Memory B cell (primary cell): Measurements from ENCODE around the gene CRTAC1.
A peak's percentile ranks its signal among the peaks of the same experiment; 100 is the strongest.
"Not testable (repeated sequence)": the region's sequence is repeated elsewhere in the genome, so short reads cannot be mapped to it uniquely, and the experiment has no call there.

Experiments
- ATAC-seq: fragments of 150-1000 bp; cut with Tn5 transposase; 2 replicates; pipeline ENCODE4 v1.10.0; 2021; ENCODE audit warnings: low read depth, mild to moderate bottlenecking, moderate library complexity
- DNase-seq, 2 donors: peaks; one replicate each; pipeline ENCODE4 v3.0.0; 2022; ENCODE audit warnings: low spot score in 2 of 2
- H3K27ac Mint-ChIP-seq: one replicate; pipeline ENCODE4 v1.8.0; 2022; ENCODE audit warnings: mild to moderate bottlenecking, moderate library complexity, mixed read lengths
- H3K27me3 Mint-ChIP-seq: one replicate; pipeline ENCODE4 v1.8.0; 2022; ENCODE audit warnings: mixed read lengths
- H3K36me3 Mint-ChIP-seq: one replicate; pipeline ENCODE4 v1.8.0; 2022; ENCODE audit warnings: mild to moderate bottlenecking, mixed read lengths
- H3K4me1 Mint-ChIP-seq: one replicate; pipeline ENCODE4 v1.8.0; 2022; ENCODE audit warnings: mixed read lengths
- H3K4me3 Mint-ChIP-seq: one replicate; pipeline ENCODE4 v1.8.0; 2022; ENCODE audit warnings: mild to moderate bottlenecking, moderate library complexity, mixed read lengths
- H3K9me3 Mint-ChIP-seq: one replicate; pipeline ENCODE4 v1.8.0; 2022; ENCODE audit warnings: mixed read lengths

The CRTAC1 gene

DNA sequence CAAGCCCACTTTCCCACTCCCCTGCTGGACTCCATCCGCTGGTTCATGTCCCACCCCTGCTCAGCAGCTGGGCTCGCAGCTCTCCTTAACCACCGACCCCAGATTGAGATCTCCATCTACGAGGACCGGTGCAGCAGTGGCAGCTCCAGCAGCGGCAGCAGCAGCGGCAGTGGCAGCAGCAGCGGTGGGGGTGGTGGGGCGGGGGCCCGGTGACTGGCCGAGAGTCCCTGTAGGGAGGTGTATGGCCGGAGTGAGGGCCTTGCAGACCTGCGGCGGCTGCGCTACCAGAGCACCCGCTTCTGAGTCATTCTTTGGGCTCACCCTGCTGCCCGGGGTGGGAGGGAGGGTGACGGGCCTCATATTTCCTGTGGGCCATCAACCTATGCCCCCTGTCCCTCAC, 164.9 kb downstream of the CRTAC1 start:
- peaks cover 7% of the 10 kb centered on the region for H3K4me1 Mint-ChIP-seq
- no peak overlapping the region for H3K27ac Mint-ChIP-seq
- no peak for DNase-seq
- H3K36me3 Mint-ChIP-seq, result no peaks in the 10 kb centered on the region
- H3K9me3 Mint-ChIP-seq, result no peaks in the 10 kb centered on the region
- no peak for ATAC-seq
- peaks cover 8% of the 10 kb centered on the region for H3K27me3 Mint-ChIP-seq
- no peak overlapping the region for H3K4me3 Mint-ChIP-seq

DNA sequence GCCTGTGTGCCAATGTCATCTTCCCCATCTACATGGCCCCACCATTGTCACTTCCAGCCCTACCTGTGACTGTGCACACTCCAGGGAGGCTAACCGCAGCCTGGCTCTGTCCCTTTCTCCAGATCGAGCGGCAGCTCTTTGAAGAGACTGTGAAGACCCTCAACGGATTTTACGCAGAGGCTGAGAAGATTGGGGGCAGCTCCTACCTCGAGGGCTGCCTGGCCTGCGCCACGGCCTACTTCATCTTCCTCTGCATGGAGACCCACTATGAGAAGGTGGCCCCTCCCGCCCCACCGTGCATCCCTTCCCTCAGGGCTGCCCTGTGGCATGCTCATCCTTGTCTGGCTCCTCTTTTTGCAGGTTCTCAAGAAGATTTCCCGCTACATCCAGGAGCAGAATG, 166.6 kb downstream of the CRTAC1 start:
- no peaks in the 10 kb centered on the region for H3K36me3 Mint-ChIP-seq

DNA sequence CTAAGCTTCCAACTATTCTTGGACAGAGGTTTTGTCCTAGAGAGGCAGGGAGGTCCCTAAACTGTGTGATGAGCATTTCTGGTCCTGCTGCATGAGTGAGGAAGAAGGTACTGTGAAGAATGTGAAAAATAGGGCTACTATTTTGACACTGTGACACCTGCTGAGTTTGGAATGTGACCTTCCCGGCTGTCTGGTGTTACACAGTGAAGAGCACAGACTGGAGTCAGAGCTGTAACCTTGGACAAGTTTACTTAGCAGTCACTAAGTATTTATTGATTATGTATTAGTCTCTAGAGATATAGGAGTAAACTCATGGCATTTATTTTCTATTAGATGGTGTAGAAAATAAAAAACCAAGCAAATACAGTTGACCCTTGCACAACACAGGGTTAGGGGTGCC, 168.5 kb downstream of the CRTAC1 start:
- peaks cover 2% of the 10 kb centered on the region for H3K9me3 Mint-ChIP-seq
- H3K27me3 Mint-ChIP-seq, result peaks cover 14% of the 10 kb centered on the region

More for the DNA sequence above, 166.6 kb downstream of the CRTAC1 start:
- Mint-ChIP-seq H3K4me3 (no peak overlapping the region), H3K9me3 (no peaks in the 10 kb centered on the region), H3K4me1 (no peaks in the 10 kb centered on the region), H3K27me3 (peaks cover 8% of the 10 kb centered on the region), H3K27ac (no peak overlapping the region)
- ATAC-seq, result no peak
- DNase-seq, result no peak

DNA sequence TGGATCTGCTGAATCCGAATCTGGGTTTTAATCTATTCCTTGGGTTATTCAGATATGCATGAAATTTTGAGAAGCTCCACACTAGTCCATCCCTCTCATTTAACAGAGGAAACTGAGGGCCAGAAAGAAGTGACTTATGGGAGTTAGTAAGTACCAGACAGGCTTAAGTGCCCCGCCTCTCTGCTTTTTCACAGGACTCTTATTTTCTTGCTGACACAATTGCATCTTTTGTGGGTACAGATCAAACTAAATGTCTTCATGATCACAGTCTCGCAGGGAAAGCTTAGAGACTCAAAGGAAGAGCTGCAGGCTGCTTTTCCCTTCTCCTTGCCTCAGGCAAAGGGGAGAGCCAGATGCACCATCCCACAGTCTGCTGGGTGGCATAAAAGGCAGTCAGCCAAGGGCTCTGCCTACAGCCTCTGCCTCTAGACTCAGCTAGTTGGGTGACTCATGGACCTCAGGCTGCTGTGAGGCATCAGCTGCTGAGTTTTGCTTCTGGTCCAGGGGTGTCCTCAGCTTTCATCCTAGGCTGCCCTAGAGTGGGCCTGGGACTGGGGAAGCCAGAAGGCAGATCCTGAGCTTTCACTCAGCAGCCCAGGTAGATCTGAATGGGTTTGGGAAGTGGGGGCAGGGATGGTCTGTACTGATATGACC, 169.2 kb downstream of the CRTAC1 start:
- peaks cover 11% of the 10 kb centered on the region for H3K27me3 Mint-ChIP-seq
- H3K4me1 Mint-ChIP-seq, result no peaks in the 10 kb centered on the region
- ATAC-seq (no peak), DNase-seq (no peak)
- no peak overlapping the region for H3K4me3 Mint-ChIP-seq
- H3K27ac Mint-ChIP-seq, result no peak overlapping the region
- no peaks in the 10 kb centered on the region for H3K36me3 Mint-ChIP-seq
- peaks cover 6% of the 10 kb centered on the region for H3K9me3 Mint-ChIP-seq

More for the DNA sequence above, 168.5 kb downstream of the CRTAC1 start:
- Mint-ChIP-seq H3K4me1 (no peaks in the 10 kb centered on the region), H3K27ac (no peak overlapping the region), H3K36me3 (no peaks in the 10 kb centered on the region), H3K4me3 (no peak overlapping the region)
- no peak for ATAC-seq
- no peak for DNase-seq

DNA sequence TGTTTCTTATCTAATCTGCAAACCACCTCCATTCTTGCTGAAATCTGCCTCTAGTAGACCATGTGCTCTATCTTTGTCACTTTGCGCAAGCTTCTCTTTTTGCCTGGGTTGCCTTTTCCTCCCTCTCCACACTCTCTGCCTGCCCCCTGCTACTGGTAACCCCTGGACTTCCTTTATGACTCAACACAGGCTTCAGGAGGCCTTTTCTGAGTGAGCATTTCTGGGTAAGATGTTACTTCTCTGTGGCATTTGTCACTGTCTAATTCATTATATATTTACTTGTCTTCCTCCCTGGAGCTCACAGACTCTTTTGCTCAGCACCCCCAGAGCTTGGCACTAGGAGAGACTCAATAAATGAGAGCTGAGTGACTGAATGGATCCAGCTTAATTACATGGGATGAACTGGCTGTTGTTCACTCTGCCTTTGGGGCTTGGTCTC, 172.4 kb downstream of the CRTAC1 start:
- Mint-ChIP-seq H3K27ac (no peak overlapping the region), H3K27me3 (peaks cover 19% of the 10 kb centered on the region), H3K36me3 (no peaks in the 10 kb centered on the region), H3K4me3 (no peak overlapping the region), H3K9me3 (peaks cover 6% of the 10 kb centered on the region), H3K4me1 (no peaks in the 10 kb centered on the region)
- no peak for DNase-seq
- ATAC-seq, result no peak

DNA sequence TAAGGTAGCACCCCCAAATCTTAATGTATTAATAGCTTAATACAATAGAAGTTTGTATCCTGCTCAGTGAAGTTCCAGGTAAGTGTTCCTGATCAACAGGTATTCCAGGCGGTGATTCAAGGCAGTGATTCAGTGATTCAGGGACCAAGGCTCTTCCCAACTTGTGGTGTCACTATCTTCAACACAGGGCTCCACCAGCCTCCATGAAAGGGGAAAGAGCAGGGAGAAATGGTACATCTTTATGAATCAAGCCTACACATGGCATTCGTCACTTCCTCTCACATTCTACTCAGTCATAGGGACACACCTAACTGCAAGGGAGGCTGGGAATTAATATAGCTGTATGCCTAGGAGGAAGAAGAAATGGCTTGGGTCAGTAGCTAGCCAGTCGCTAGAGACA, 175.7 kb downstream of the CRTAC1 start:
- Mint-ChIP-seq H3K9me3 (peaks cover 6% of the 10 kb centered on the region), H3K4me3 (no peak overlapping the region), H3K36me3 (no peaks in the 10 kb centered on the region), H3K4me1 (peaks cover 8% of the 10 kb centered on the region), H3K27ac (no peak overlapping the region), H3K27me3 (peaks cover 37% of the 10 kb centered on the region)
- DNase-seq (no peak), ATAC-seq (no peak)

DNA sequence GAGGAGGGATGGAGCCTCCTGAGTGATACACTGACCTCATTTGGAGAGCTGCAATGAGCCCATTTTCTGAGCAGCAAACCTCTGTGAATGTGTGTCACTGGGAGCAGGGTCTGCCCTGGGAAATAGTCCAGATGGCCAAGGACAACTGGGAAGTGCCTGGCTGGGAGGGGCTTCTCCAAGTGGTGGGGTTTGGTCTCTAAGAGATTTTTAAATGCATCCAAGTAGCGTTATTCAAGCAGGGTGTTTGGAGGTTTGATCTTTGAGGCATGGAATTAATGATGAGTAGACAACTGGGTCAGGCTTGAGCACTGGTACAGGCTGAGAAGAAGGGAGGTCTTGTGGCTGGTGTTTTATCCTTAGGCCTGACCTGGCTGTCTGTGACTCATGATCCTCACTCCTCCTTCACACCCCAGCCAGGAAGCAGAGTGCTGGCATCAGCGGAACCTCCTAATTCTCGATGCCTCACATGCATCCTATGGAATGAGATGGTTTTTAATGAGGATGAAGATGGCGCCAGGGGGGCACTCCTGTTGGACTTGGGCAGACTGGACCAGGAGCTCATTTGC, 177.5 kb downstream of the CRTAC1 start:
- H3K4me3 Mint-ChIP-seq, result no peak overlapping the region
- peaks cover 40% of the 10 kb centered on the region for H3K27me3 Mint-ChIP-seq
- H3K9me3 Mint-ChIP-seq, result peaks cover 5% of the 10 kb centered on the region
- ATAC-seq, result no peak
- H3K4me1 Mint-ChIP-seq, result peaks cover 13% of the 10 kb centered on the region
- DNase-seq, result no peak
- no peak overlapping the region for H3K27ac Mint-ChIP-seq
- H3K36me3 Mint-ChIP-seq, result no peaks in the 10 kb centered on the region

DNA sequence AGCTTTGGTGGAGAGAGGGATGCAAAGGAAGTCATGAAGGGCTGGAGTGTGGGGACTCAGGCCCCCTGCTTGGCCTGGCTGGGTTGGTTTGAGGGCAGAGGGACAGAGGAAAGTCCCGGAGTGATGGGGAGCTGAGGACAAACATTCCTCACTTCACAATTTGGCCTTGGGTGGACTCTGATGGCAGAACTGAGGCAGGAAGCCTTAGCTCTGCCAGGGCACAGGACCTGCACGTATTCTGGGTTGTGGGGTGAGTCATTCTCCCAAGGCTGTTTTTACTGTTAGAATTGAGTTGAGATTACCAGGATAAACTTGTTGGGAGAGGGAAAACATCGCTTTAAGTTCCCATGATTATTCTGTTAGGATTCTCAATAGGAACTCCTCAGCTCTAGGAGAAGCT, 178.1 kb downstream of the CRTAC1 start:
- peaks cover 4% of the 10 kb centered on the region for H3K9me3 Mint-ChIP-seq
- peaks cover 37% of the 10 kb centered on the region for H3K27me3 Mint-ChIP-seq
- H3K4me1 Mint-ChIP-seq, result peaks cover 13% of the 10 kb centered on the region
- DNase-seq (no peak), ATAC-seq (no peak)
- H3K4me3 Mint-ChIP-seq, result no peak overlapping the region
- no peaks in the 10 kb centered on the region for H3K36me3 Mint-ChIP-seq
- H3K27ac Mint-ChIP-seq, result no peak overlapping the region

DNA sequence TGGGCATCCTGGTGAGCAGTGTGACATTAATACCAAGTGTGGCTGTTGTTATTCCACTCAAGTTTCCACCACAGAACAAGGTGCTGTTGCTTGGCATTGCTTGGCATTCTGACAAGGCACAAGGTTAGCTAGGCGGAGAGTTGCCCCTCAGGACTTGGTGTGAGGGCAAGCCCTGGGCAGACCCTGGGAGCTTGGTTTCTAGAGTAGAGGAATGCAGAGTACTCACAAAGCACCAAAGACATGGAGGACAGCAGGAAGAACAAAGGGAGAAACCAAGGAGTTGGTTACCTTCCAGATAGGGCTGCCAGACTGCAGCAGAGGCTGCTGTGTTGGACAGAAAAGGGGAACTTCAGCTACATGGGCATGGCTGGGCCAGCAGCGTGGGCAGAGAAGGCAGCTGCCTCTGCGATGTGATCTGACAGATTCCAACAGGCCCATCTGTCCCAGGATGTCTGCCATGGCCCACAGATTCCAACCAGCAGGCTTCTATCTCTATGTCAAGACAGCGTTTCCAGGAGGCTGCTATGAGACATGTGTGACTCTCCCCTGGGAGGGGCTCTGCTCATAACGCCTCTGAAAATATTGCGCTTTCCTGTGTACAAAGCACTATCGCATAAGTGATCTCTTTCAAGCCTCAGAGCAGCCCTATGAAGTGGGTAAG, 178.9 kb downstream of the CRTAC1 start:
- ATAC-seq, result no peak
- Mint-ChIP-seq H3K36me3 (no peaks in the 10 kb centered on the region), H3K4me3 (no peak overlapping the region), H3K27me3 (peaks cover 33% of the 10 kb centered on the region), H3K9me3 (no peaks in the 10 kb centered on the region), H3K4me1 (peaks cover 13% of the 10 kb centered on the region), H3K27ac (no peak overlapping the region)
- DNase-seq, result no peak

DNA sequence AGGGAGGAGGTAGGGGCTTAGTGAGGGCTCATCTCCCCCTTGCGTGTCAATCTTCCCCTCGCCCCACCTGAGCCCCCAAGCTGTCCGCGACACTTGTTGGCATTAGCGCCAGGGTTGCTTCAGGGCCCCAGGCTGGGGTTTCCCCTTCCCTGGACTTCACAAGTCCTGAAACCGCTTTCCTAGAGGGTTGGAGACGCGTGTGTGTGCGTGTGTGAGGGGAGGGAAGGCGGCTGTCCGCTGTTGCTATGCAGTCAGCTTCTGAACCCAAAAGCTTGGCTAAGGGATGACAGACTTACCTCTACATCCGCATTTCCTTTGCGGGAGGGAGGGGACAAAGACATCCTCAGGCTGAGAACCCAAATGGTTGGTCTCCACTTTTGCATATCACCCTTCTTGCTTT, 180.0 kb downstream of the CRTAC1 start:
- H3K9me3 Mint-ChIP-seq, result no peaks in the 10 kb centered on the region
- peaks cover 33% of the 10 kb centered on the region for H3K27me3 Mint-ChIP-seq
- no peaks in the 10 kb centered on the region for H3K36me3 Mint-ChIP-seq
- peak overlapping the region; percentile 80 for H3K4me3 Mint-ChIP-seq
- peaks cover 13% of the 10 kb centered on the region for H3K4me1 Mint-ChIP-seq
- H3K27ac Mint-ChIP-seq, result no peak overlapping the region
- ATAC-seq (no peak), DNase-seq (no peak)

DNA sequence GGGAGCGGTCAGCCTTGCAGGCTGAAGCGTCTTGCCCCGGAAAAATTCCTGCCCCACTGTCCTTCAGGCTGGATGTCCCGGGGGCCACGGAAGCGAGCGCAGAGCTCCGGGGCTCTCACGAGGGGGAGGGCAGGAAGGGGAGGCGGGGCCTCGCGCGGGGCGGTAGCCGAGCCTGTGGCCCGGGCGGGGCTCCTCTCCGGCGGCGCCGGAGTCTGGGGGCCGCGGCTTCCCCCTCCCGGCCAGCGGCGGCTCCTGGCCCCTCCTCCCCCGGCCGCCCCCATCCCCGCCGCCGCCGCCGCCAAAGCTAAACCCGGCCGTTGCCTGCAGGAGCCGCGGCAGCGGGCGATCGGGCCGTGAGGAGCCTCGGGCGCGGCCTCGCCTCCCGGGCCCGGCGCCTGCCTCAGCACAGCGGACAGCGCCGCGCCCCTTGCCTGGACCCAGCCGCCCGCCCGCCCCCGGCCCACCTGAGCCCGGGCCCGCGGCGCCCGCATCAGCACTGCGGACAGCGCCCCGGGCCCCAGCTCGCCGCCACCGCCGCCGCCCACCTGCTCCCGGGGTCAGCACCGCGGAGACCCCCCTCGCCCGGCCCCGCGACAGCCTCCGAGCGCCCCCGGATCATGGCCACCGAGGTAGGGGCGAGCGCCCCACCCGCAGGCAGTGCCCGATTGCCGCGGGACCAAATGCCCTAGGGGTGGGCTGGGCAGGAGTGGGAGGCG, 180.6 kb downstream of the CRTAC1 start, which contains the start of gene GOLGA7B:
Gene GOLGA7B (plus strand): TSS at position 157 of the 716 bp plus-strand sequence. CDS start 461 bp downstream, at position 618.
- Mint-ChIP-seq H3K4me1 (peaks cover 13% of the 10 kb centered on the region), H3K9me3 (no peaks in the 10 kb centered on the region), H3K4me3 (peak within 1 kb of the TSS; percentile 88), H3K27me3 (peaks cover 31% of the 10 kb centered on the region), H3K36me3 (no peaks in the 10 kb centered on the region), H3K27ac (no peak within 1 kb of the TSS)
- DNase-seq (peak; percentile 27 to 48), ATAC-seq (peak; percentile 83)

DNA sequence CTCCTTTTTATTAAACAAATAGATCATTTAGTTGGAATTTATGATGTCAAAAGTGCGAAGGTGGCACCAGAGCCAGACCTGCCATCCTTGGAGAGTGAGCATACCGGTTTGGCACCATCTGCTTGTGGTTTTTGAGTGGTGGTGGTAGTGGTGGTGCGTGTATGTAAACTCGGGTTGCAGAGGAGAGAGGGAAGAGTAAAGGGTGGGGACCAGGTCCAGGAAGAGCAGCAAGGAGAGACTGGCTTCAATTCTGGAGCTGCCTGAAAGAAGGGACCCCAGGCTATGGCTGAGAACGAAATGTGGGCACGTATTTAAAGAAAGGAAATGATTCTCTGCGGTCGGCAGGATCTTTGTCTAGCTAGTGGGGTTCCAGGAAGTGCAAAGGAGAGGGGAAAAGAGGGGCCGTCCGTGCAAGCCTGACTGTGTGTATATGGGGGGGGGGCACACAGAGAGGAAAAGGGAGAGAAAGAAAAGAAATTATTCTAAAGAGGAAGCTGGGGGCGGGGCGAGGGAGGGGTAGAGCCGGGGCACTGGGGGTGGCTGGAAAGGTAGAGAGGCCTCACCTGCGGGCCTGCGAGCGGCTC, 181.2 kb downstream of the CRTAC1 start:
- H3K9me3 Mint-ChIP-seq, result no peaks in the 10 kb centered on the region
- H3K27me3 Mint-ChIP-seq, result peaks cover 26% of the 10 kb centered on the region
- peak overlapping the region; percentile 88 for H3K4me3 Mint-ChIP-seq

DNA sequence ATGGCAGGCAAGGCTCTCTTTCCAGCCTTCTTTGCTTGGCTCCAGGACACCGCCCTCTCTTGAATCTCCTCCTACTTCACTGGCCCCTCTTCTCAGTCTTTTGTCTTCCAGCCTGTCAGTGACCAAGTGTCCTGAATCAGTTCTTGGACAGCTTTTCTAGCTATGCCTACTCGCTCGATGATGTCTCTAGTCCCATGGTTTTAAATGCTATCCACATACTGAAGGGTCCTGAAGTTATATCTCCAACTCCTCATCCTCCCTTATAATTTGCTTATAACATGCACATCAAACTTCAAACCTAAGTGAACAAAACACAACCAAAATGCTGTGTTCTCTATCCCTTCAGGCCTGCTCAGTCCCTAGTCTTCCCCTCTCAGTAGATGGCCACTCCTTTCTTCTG, 185.7 kb downstream of the CRTAC1 start:
- no peak for ATAC-seq
- no peak overlapping the region for H3K27ac Mint-ChIP-seq
- H3K27me3 Mint-ChIP-seq, result peaks cover 4% of the 10 kb centered on the region
- no peaks in the 10 kb centered on the region for H3K9me3 Mint-ChIP-seq
- no peak overlapping the region for H3K4me3 Mint-ChIP-seq
- DNase-seq, result no peak
- H3K4me1 Mint-ChIP-seq, result peaks cover 5% of the 10 kb centered on the region
- no peaks in the 10 kb centered on the region for H3K36me3 Mint-ChIP-seq

More for the DNA sequence above, 181.2 kb downstream of the CRTAC1 start:
- peaks cover 13% of the 10 kb centered on the region for H3K4me1 Mint-ChIP-seq
- ATAC-seq, result peak; percentile 44
- H3K36me3 Mint-ChIP-seq, result no peaks in the 10 kb centered on the region
- DNase-seq, result no peak
- H3K27ac Mint-ChIP-seq, result no peak overlapping the region

DNA sequence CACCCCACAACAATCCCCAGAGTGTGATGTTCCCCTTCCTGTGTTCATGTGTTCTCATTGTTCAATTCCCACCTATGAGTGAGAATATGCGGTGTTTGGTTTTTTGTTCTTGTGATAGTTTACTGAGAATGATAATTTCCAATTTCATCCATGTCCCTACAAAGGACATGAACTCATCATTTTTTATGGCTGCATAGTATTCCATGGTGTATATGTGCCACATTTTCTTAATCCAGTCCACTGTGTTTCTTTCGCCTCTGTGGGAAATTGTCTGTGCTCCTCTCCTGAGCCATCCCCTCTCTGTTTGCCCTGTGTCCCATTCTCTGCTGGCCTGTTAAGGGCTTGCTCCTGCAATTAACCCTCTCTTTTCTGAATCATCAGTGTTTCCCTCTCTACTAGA, 186.4 kb downstream of the CRTAC1 start:
- H3K9me3 Mint-ChIP-seq, H3K4me3 Mint-ChIP-seq, H3K27me3 Mint-ChIP-seq, DNase-seq, H3K27ac Mint-ChIP-seq, H3K36me3 Mint-ChIP-seq, ATAC-seq, H3K4me1 Mint-ChIP-seq: not testable (repeated sequence)
